Femur (tissue), 1 donor: Measurements from ENCODE around the gene CYTH4.

Source experiments
- DNase-seq: peaks from one replicate; pipeline ENCODE4 v3.0.0-alpha.2; 2017

The CYTH4 gene

GRCh38 chr22:37273126-37273845 is 9.0 kb upstream of the CYTH4 start:
- DNase-seq = no peak

GRCh38 chr22:37273846-37274225 is 8.5 kb upstream of the CYTH4 start:
- DNase-seq = no peak

GRCh38 chr22:37274380-37274862 is 7.9 kb upstream of the CYTH4 start:
- DNase-seq = peak; percentile 58

- no peak for DNase-seq
These were observed 7.2 kb upstream of the CYTH4 start for GRCh38 chr22:37275134-37275533.

- DNase-seq = no peak
These were observed 6.7 kb upstream of the CYTH4 start for GRCh38 chr22:37275622-37276021.

GRCh38 chr22:37276776-37277175 is 5.5 kb upstream of the CYTH4 start:
- DNase-seq = no peak

GRCh38 chr22:37277384-37277783 is 4.9 kb upstream of the CYTH4 start:
- no peak for DNase-seq

GRCh38 chr22:37278261-37278660 is 4.0 kb upstream of the CYTH4 start:
- no peak for DNase-seq

GRCh38 chr22:37279331-37280181 is 2.8 kb upstream of the CYTH4 start:
- DNase-seq = no peak

- DNase-seq = no peak
These were observed 1.6 kb upstream of the CYTH4 start for GRCh38 chr22:37280718-37281117.

GRCh38 chr22:37281195-37281594 is 1.1 kb upstream of the CYTH4 start:
- no peak for DNase-seq

GRCh38 chr22:37281646-37282384 is 493 bp upstream of the CYTH4 start:
- no peak for DNase-seq

GRCh38 chr22:37283393-37283937 is 1.2 kb downstream of the CYTH4 start:
- no peak for DNase-seq

GRCh38 chr22:37284126-37284804 is 2.0 kb downstream of the CYTH4 start:
- DNase-seq = no peak

- DNase-seq = peak; percentile 75
These were observed 2.6 kb downstream of the CYTH4 start for GRCh38 chr22:37284805-37285355.

GRCh38 chr22:37285937-37286336 is 3.6 kb downstream of the CYTH4 start:
- DNase-seq = no peak

GRCh38 chr22:37287550-37287951 is 5.2 kb downstream of the CYTH4 start:
- no peak for DNase-seq

- no peak for DNase-seq
These were observed 6.2 kb downstream of the CYTH4 start for GRCh38 chr22:37288521-37288920.

- DNase-seq = no peak
These were observed 6.9 kb downstream of the CYTH4 start for GRCh38 chr22:37289156-37289735.

- DNase-seq = no peak
These were observed 8.4 kb downstream of the CYTH4 start for GRCh38 chr22:37290737-37291136.

GRCh38 chr22:37291559-37292298 is 9.4 kb downstream of the CYTH4 start:
- DNase-seq = no peak
